Measurements from ENCODE around the gene SKI.

SKI gene

GRCh38 chr1:2358651-2359640 lies 130.8 kb downstream of the SKI start:
- no peaks in the 10 kb centered on the region for H4K20me1 ChIP-seq (ENCODE audit: insufficient read depth, low read length)
- H3K4me3 ChIP-seq (ENCODE audit: low read length): no peak overlapping the region
- no peak overlapping the region for H3K27ac ChIP-seq (ENCODE audit: low read length)
- no peaks in the 10 kb centered on the region for H3K36me3 ChIP-seq (replicated peaks; ENCODE audit: low read depth, low read length)
- no peaks in the 10 kb centered on the region for H3K27me3 ChIP-seq (ENCODE audit: low read depth, low read length)
- H3K4me2 ChIP-seq (ENCODE audit: low read length): no peak overlapping the region
- H3K79me2 ChIP-seq (ENCODE audit: low read length): no peaks in the 10 kb centered on the region
- no peak overlapping the region for H2AFZ ChIP-seq (ENCODE audit: low read depth, low read length)
- TF ChIP-seq CTCF (IDR thresholded peaks at IDR 0.05; ENCODE audit: low read depth, low read length): no peak
- no peak for TF ChIP-seq EZH2phosphoT487 (IDR thresholded peaks at IDR 0.05; ENCODE audit: low read depth)
- H3K9ac ChIP-seq (ENCODE audit: low read length): no peak overlapping the region
- H3K9me3 ChIP-seq (ENCODE audit: insufficient read depth, low read length): peaks cover 2% of the 10 kb centered on the region; the same call in 1 of the 2 replicates
- H3K4me1 ChIP-seq (ENCODE audit: low read length): no peaks in the 10 kb centered on the region

All from OCI-LY3 (cell line).